HG03060 (cell line): ENCODE results near the gene CORO6.

Source experiments
- ATAC-seq: cut with Tn5 transposase; IDR thresholded peaks from one replicate; pipeline ENCODE4 v1.9.1; 2021; ENCODE audit warnings: low read depth, moderate number of reproducible peaks; ENCODE audit not compliant: unreplicated experiment

CORO6 gene

GRCh38 chr17:29592850-29593551 lies 29.7 kb downstream of the CORO6 start, which contains the start of gene ANKRD13B:
Gene ANKRD13B (plus strand): TSS chr17:29593132. CDS start chr17:29593622, 490 bp downstream.
- no peak for ATAC-seq

GRCh38 chr17:29591737-29592608 lies 30.7 kb downstream of the CORO6 start:
- ATAC-seq = no peak

- ATAC-seq = no peak
Measured at GRCh38 chr17:29591146-29591736, 31.5 kb downstream of the CORO6 start.

- no peak for ATAC-seq
Measured at GRCh38 chr17:29590411-29591145, 32.1 kb downstream of the CORO6 start.

GRCh38 chr17:29589524-29590410 lies 32.9 kb downstream of the CORO6 start, which contains the start of gene GIT1:
Gene GIT1 (minus strand): TSS chr17:29589648. CDS start chr17:29589378, 270 bp downstream.
- ATAC-seq = no peak

- ATAC-seq = no peak
Measured at GRCh38 chr17:29588562-29589411, 33.9 kb downstream of the CORO6 start.

GRCh38 chr17:29588017-29588561 lies 34.6 kb downstream of the CORO6 start:
- no peak for ATAC-seq

GRCh38 chr17:29587591-29587990 lies 35.1 kb downstream of the CORO6 start:
- ATAC-seq = no peak

- ATAC-seq = no peak
Measured at GRCh38 chr17:29586676-29587469, 35.8 kb downstream of the CORO6 start.

GRCh38 chr17:29585080-29585751 lies 37.5 kb downstream of the CORO6 start:
- no peak for ATAC-seq

GRCh38 chr17:29584452-29585079 lies 38.1 kb downstream of the CORO6 start:
- ATAC-seq = no peak

GRCh38 chr17:29583324-29584248 lies 39.1 kb downstream of the CORO6 start:
- ATAC-seq = no peak

- no peak for ATAC-seq
Measured at GRCh38 chr17:29582772-29583171, 39.9 kb downstream of the CORO6 start.

GRCh38 chr17:29582254-29582765 lies 40.4 kb downstream of the CORO6 start:
- no peak for ATAC-seq

GRCh38 chr17:29581583-29582253 lies 41.0 kb downstream of the CORO6 start:
- ATAC-seq = no peak
